Liver (tissue), 9 donors: ENCODE data around the gene FAM234B. TPM values are rescaled to one million over a fixed set of nuclear protein-coding genes. Genes with fewer than 3 reads are reported as not detected.
"Not testable (repeated sequence)": the region's sequence is repeated elsewhere in the genome, so short reads cannot be mapped to it uniquely, and the experiment has no call there.

ENCODE experiments used
- DNase-seq: peaks from one replicate; pipeline ENCODE4 v3.0.0-alpha.2; 2017; ENCODE audit warnings: low spot score
- H3K27ac ChIP-seq, 2 donors: one replicate each; pipeline ENCODE4 v1.7.0; 2013; ENCODE audit warnings: inconsistent platforms in 2 of 2, low read length in 2 of 2, control low read depth in 1 of 2, low read depth in 1 of 2, mild to moderate bottlenecking in 1 of 2
- H3K27me3 ChIP-seq, 4 donors: one replicate each; pipeline versions ENCODE4 v1.6.1 to v1.7.0; 2013; ENCODE audit warnings: low read length in 3 of 4, inconsistent platforms in 1 of 4, mild to moderate bottlenecking in 1 of 4, moderate library complexity in 1 of 4; ENCODE audit not compliant: control insufficient read depth in 4 of 4, insufficient read depth in 4 of 4
- H3K36me3 ChIP-seq, 4 donors: one replicate each; pipeline versions ENCODE4 v1.6.1 to v1.7.0; 2013; ENCODE audit warnings: low read length in 3 of 4, mild to moderate bottlenecking in 3 of 4, low read depth in 1 of 4, moderate library complexity in 1 of 4; ENCODE audit not compliant: control insufficient read depth in 4 of 4, insufficient read depth in 3 of 4
- H3K4me1 ChIP-seq, 4 donors: one replicate each; pipeline versions ENCODE4 v1.6.1 to v1.7.0; 2013; ENCODE audit warnings: low read length in 3 of 4, mild to moderate bottlenecking in 3 of 4, moderate library complexity in 1 of 4; ENCODE audit not compliant: control insufficient read depth in 4 of 4, insufficient read depth in 4 of 4
- H3K4me3 ChIP-seq, 3 donors: one replicate each; pipeline versions ENCODE4 v1.6.1 to v1.7.0; 2013; ENCODE audit warnings: low read length in 3 of 3, control low read depth in 1 of 3, low read depth in 1 of 3, mild to moderate bottlenecking in 1 of 3
- H3K9ac ChIP-seq, 2 donors: one replicate each; pipeline ENCODE4 v1.7.0; 2013; ENCODE audit warnings: low read length in 2 of 2, mild to moderate bottlenecking in 2 of 2, moderate library complexity in 2 of 2, control low read depth in 1 of 2, low read depth in 1 of 2
- H3K9me3 ChIP-seq, 4 donors: one replicate each; pipeline versions ENCODE4 v1.6.1 to v1.7.0; 2013; ENCODE audit warnings: low read length in 3 of 4; ENCODE audit not compliant: control insufficient read depth in 4 of 4
- EGR1 ChIP-seq, 2 donors: IDR thresholded peaks; 2 replicates each; pipeline ENCODE4 v1.6.1; 2016 to 2018; ENCODE audit warnings: antibody characterized with exemption in 2 of 2, low read depth in 2 of 2
- FOXA1 ChIP-seq: IDR thresholded peaks from 2 replicates; pipeline ENCODE4 v1.6.1; 2016; ENCODE audit warnings: antibody characterized with exemption
- FOXA2 ChIP-seq: IDR thresholded peaks from 2 replicates; pipeline ENCODE4 v1.6.1; 2016; ENCODE audit warnings: antibody characterized with exemption
- GABPA ChIP-seq, 2 donors: IDR thresholded peaks in 1 of 2; conservative IDR thresholded peaks in 1 of 2; 2 replicates each; pipeline ENCODE4 v1.6.1; 2016; ENCODE audit warnings: antibody characterized with exemption in 2 of 2, mild to moderate bottlenecking in 1 of 2, moderate library complexity in 1 of 2
- HNF4A ChIP-seq, 2 donors: conservative IDR thresholded peaks; 2 replicates each; pipeline ENCODE4 v1.6.1; 2016; ENCODE audit warnings: antibody characterized with exemption in 2 of 2, mild to moderate bottlenecking in 2 of 2
- HNF4G ChIP-seq: IDR thresholded peaks from 2 replicates; pipeline ENCODE4 v1.6.1; 2016; ENCODE audit warnings: antibody characterized with exemption
- JUND ChIP-seq, 2 donors: IDR thresholded peaks; 2 replicates each; pipeline ENCODE4 v1.6.1; 2016; ENCODE audit warnings: antibody characterized with exemption in 2 of 2
- MAX ChIP-seq: IDR thresholded peaks from 2 replicates; pipeline ENCODE4 v1.6.1; 2016; ENCODE audit warnings: antibody characterized with exemption
- NR2F2 ChIP-seq: IDR thresholded peaks from 2 replicates; pipeline ENCODE4 v1.6.1; 2016; ENCODE audit warnings: antibody characterized with exemption
- RAD21 ChIP-seq, 2 donors: IDR thresholded peaks; 2 replicates each; pipeline ENCODE4 v1.6.1; 2016; ENCODE audit warnings: antibody characterized with exemption in 2 of 2, mild to moderate bottlenecking in 2 of 2
- RXRA ChIP-seq, 2 donors: IDR thresholded peaks; 2 replicates each; pipeline ENCODE4 v1.6.1; 2017 to 2018; ENCODE audit warnings: antibody characterized with exemption in 2 of 2, mild to moderate bottlenecking in 1 of 2
- SP1 ChIP-seq: IDR thresholded peaks from 2 replicates; pipeline ENCODE4 v1.6.1; 2018; ENCODE audit warnings: antibody characterized with exemption, mild to moderate bottlenecking
- TAF1 ChIP-seq: conservative IDR thresholded peaks from 2 replicates; pipeline ENCODE4 v1.6.1; 2016; ENCODE audit warnings: antibody characterized with exemption, mild to moderate bottlenecking
- YY1 ChIP-seq: IDR thresholded peaks from 2 replicates; pipeline ENCODE4 v1.6.1; 2016; ENCODE audit warnings: antibody characterized with exemption, mild to moderate bottlenecking
- WGBS: extraction: QIAGEN DNeasy Blood & Tissue Kit; methylation state at CpG from one replicate; pipeline ENCODE4 v1.1.7; 2013; 5-methylcytosine and 5-hydroxymethylcytosine counted together
- polyA plus RNA-seq, 2 donors: library from polyadenylated mRNA; stranded (reverse) in 1 of 2; unstranded in 1 of 2; fragments of 200-250 nt in 1 of 2; fragments of >200 nt in 1 of 2; fragmentation: Nextera tagmentation in 1 of 2; extraction: Ambion mirVana in 1 of 2; gene quantifications; one replicate each; pipeline versions ENCODE4 v1.2.1 to v1.2.3, GENCODE V29; 2013 to 2015
- total RNA-seq, 2 donors: library from RNA; depleted of rRNA; stranded (reverse); fragments of >200 nt; gene quantifications; one replicate each; pipeline ENCODE4 v1.2.3, GENCODE V29; 2014
- TF ChIP-seq, protein P1 (sequence below): IDR thresholded peaks from 2 replicates; pipeline ENCODE4 v1.6.1; 2016; ENCODE audit warnings: antibody characterized with exemption
- TF ChIP-seq, protein P2 (sequence below): IDR thresholded peaks from 2 replicates; pipeline ENCODE4 v1.6.1; 2016; ENCODE audit warnings: antibody characterized with exemption, mild to moderate bottlenecking
- TF ChIP-seq, protein P3 (sequence below): IDR thresholded peaks from 2 replicates; pipeline ENCODE4 v1.6.1; 2016; ENCODE audit warnings: antibody characterized with exemption
- TF ChIP-seq, protein P4 (sequence below): fragments of 150-350 bp; IDR thresholded peaks from 2 replicates; pipeline ENCODE4 v1.5.1; 2017; ENCODE audit warnings: improper control_type of control experiment, low read depth, low read length; ENCODE audit not compliant: missing input control
- donor health status: healthy.
- donor health status: healthy.
- donor health status: healthy.
- donor health status: healthy.
- donor health status: healthy.

The FAM234B gene
- total and polyA plus RNA-seq, 4 donors: 1.7 to 8.0 (median 3.2) TPM

DNA sequence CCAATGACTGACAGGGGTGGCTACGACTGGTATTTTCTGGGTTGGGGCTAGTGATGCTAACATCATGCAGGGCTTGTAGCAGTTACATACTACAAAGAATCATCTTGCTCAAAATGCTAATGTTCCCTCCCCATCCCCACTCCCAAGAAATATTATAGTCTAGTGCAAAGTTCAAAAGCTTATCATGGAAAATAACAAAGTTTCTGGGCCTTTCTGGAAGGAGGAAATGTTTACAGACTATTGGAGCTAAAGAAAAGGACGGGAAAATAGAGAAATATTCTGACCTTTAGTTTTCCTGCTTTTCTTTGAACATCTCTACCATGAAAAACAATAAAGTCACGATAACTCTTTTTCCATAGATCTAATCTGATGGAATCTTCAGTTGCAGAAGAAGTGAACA lies 36.1 kb downstream of the FAM234B start:
- Histone ChIP-seq H3K4me3 (no peak overlapping the region), H3K4me1 (no peaks in the 10 kb centered on the region), H3K27ac (no peak overlapping the region), H3K36me3 (peaks cover 4 to 10% (median 6%) of the 10 kb centered on the region in 4 donors), H3K9ac (no peak overlapping the region), H3K27me3 (no peaks in the 10 kb centered on the region), H3K9me3 (no peaks in the 10 kb centered on the region)
- DNase-seq: no peak
- 88% methylated on average over 3 of the region's 3 CpGs for WGBS
- no peak for TF ChIP-seq FOXA1

GRCh38 chr12:13082861-13083260 lies 38.7 kb downstream of the FAM234B start:
- DNase-seq: no peak
- Histone ChIP-seq H3K4me3 (no peak overlapping the region), H3K4me1 (no peaks in the 10 kb centered on the region), H3K36me3 (peaks cover 1 to 10% (median 4%) of the 10 kb centered on the region in 4 donors), H3K27ac (no peak overlapping the region), H3K9ac (no peak overlapping the region), H3K27me3 (no peaks in the 10 kb centered on the region), H3K9me3 (no peaks in the 10 kb centered on the region)
- no peak for TF ChIP-seq YY1
- no peak for TF ChIP-seq HNF4A (conservative IDR thresholded peaks at IDR 0.05)
- TF ChIP-seq RAD21 (IDR thresholded peaks at IDR 0.05): no peak
- no peak for TF ChIP-seq HNF4G
- TF ChIP-seq FOXA2: no peak
- TF ChIP-seq, protein P1, sequence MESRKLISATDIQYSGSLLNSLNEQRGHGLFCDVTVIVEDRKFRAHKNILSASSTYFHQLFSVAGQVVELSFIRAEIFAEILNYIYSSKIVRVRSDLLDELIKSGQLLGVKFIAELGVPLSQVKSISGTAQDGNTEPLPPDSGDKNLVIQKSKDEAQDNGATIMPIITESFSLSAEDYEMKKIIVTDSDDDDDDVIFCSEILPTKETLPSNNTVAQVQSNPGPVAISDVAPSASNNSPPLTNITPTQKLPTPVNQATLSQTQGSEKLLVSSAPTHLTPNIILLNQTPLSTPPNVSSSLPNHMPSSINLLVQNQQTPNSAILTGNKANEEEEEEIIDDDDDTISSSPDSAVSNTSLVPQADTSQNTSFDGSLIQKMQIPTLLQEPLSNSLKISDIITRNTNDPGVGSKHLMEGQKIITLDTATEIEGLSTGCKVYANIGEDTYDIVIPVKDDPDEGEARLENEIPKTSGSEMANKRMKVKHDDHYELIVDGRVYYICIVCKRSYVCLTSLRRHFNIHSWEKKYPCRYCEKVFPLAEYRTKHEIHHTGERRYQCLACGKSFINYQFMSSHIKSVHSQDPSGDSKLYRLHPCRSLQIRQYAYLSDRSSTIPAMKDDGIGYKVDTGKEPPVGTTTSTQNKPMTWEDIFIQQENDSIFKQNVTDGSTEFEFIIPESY: no peak
- TF ChIP-seq SP1: no peak
- TF ChIP-seq JUND (IDR thresholded peaks at IDR 0.05): no peak
- TF ChIP-seq, protein P2, sequence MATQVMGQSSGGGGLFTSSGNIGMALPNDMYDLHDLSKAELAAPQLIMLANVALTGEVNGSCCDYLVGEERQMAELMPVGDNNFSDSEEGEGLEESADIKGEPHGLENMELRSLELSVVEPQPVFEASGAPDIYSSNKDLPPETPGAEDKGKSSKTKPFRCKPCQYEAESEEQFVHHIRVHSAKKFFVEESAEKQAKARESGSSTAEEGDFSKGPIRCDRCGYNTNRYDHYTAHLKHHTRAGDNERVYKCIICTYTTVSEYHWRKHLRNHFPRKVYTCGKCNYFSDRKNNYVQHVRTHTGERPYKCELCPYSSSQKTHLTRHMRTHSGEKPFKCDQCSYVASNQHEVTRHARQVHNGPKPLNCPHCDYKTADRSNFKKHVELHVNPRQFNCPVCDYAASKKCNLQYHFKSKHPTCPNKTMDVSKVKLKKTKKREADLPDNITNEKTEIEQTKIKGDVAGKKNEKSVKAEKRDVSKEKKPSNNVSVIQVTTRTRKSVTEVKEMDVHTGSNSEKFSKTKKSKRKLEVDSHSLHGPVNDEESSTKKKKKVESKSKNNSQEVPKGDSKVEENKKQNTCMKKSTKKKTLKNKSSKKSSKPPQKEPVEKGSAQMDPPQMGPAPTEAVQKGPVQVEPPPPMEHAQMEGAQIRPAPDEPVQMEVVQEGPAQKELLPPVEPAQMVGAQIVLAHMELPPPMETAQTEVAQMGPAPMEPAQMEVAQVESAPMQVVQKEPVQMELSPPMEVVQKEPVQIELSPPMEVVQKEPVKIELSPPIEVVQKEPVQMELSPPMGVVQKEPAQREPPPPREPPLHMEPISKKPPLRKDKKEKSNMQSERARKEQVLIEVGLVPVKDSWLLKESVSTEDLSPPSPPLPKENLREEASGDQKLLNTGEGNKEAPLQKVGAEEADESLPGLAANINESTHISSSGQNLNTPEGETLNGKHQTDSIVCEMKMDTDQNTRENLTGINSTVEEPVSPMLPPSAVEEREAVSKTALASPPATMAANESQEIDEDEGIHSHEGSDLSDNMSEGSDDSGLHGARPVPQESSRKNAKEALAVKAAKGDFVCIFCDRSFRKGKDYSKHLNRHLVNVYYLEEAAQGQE: no peak
- TF ChIP-seq NR2F2: no peak
- TF ChIP-seq, protein P3, sequence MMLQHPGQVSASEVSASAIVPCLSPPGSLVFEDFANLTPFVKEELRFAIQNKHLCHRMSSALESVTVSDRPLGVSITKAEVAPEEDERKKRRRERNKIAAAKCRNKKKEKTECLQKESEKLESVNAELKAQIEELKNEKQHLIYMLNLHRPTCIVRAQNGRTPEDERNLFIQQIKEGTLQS: no peak
- no peak for TF ChIP-seq MAX
- TF ChIP-seq TAF1: no peak
- no peak for TF ChIP-seq RXRA (IDR thresholded peaks at IDR 0.05)
- TF ChIP-seq EGR1 (IDR thresholded peaks at IDR 0.05; ENCODE audit: low read depth in 2 of 2): no peak
- no peak for TF ChIP-seq FOXA1
- TF ChIP-seq, protein P4, sequence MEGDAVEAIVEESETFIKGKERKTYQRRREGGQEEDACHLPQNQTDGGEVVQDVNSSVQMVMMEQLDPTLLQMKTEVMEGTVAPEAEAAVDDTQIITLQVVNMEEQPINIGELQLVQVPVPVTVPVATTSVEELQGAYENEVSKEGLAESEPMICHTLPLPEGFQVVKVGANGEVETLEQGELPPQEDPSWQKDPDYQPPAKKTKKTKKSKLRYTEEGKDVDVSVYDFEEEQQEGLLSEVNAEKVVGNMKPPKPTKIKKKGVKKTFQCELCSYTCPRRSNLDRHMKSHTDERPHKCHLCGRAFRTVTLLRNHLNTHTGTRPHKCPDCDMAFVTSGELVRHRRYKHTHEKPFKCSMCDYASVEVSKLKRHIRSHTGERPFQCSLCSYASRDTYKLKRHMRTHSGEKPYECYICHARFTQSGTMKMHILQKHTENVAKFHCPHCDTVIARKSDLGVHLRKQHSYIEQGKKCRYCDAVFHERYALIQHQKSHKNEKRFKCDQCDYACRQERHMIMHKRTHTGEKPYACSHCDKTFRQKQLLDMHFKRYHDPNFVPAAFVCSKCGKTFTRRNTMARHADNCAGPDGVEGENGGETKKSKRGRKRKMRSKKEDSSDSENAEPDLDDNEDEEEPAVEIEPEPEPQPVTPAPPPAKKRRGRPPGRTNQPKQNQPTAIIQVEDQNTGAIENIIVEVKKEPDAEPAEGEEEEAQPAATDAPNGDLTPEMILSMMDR: no peak
- no peak for TF ChIP-seq GABPA (IDR thresholded peaks at IDR 0.05 in 1 of 2, conservative IDR thresholded peaks at IDR 0.05 in 1 of 2)
- 91% methylated on average over 2 of the region's 2 CpGs for WGBS

- H3K9ac ChIP-seq, H3K36me3 ChIP-seq, H3K4me1 ChIP-seq, DNase-seq, H3K9me3 ChIP-seq, H3K27me3 ChIP-seq, H3K27ac ChIP-seq, H3K4me3 ChIP-seq: not testable (repeated sequence)
- WGBS: 94% methylated on average over 5 of the region's 5 CpGs
Measured at GRCh38 chr12:13083638-13084037, 39.5 kb downstream of the FAM234B start.
